Hindlimb muscle (tissue), 1 donor: Measurements from ENCODE around the gene TBXT. TPM values are rescaled to one million over a fixed set of nuclear protein-coding genes. Genes with fewer than 3 reads are reported as not detected.

Experiments used
- DNase-seq: peaks from one replicate; pipeline ENCODE4 v3.0.0-alpha.2; 2013
- polyA plus RNA-seq: library from polyadenylated mRNA; unstranded; fragments of 120-200 nt; gene quantifications from one replicate; pipeline ENCODE4 v1.2.1, GENCODE V29; 2013; ENCODE audit not compliant: insufficient read length

The TBXT gene
- polyA plus RNA-seq, 1 donor, result not detected

- no peak for DNase-seq
Measured at GRCh38 chr6:166112580-166112979, 55.1 kb downstream of the TBXT start.

GRCh38 chr6:166109608-166110007 lies 58.0 kb downstream of the TBXT start:
- no peak for DNase-seq

Other genes starting within 250 kb of the TBXT start
- gene PRR18, start 140.5 kb upstream of the TBXT start, polyA plus RNA-seq, result 1.4 TPM
- 36.0 TPM for gene SFT2D1, start 174.7 kb upstream of the TBXT start, polyA plus RNA-seq
- gene MPC1, start 215.1 kb upstream of the TBXT start, polyA plus RNA-seq, result 73.8 TPM